Brain microvascular endothelial cell (primary cell): ENCODE data around the gene CEP95.

Source experiments
- DNase-seq: peaks from one replicate; pipeline ENCODE4 v3.0.0-alpha.2; 2020
- H3K27ac ChIP-seq: fragments of 250-450 bp; sonication (Bioruptor Pico); 2 replicates; pipeline ENCODE4 v1.5.1; 2020; ENCODE audit warnings: mild to moderate bottlenecking, moderate library complexity
- H3K27me3 ChIP-seq: fragments of 250-450 bp; sonication (Bioruptor Pico); replicated peaks from 2 replicates; pipeline ENCODE4 v1.5.1; 2020; ENCODE audit warnings: mild to moderate bottlenecking
- H3K36me3 ChIP-seq: fragments of 250-450 bp; sonication (Bioruptor Pico); replicated peaks from 2 replicates; pipeline ENCODE4 v1.5.1; 2020; ENCODE audit warnings: mild to moderate bottlenecking
- H3K4me3 ChIP-seq: 2 replicates; pipeline ENCODE4 v1.5.1; 2011; ENCODE audit warnings: low read depth, mild to moderate bottlenecking, control low read depth, low read length, moderate library complexity
- CTCF ChIP-seq: IDR thresholded peaks from 2 replicates; pipeline ENCODE4 v1.5.1; 2011; ENCODE audit warnings: low read depth, mild to moderate bottlenecking, moderate library complexity, low read length, control low read depth, inconsistent platforms; ENCODE audit errors: missing control alignments
- in situ Hi-C: cut with HindIII; loops from 2 replicates; pipeline ENCODE4 v1.10.0; 2017; ENCODE audit warnings: low sequenced_read_pairs, low pct_ligation_motif_present

The CEP95 gene

GRCh38 chr17:64515419-64515818 lies 8.6 kb downstream of the CEP95 start:
- no peak overlapping the region for H3K27ac ChIP-seq
- in situ Hi-C loops: no loop called here

DNA sequence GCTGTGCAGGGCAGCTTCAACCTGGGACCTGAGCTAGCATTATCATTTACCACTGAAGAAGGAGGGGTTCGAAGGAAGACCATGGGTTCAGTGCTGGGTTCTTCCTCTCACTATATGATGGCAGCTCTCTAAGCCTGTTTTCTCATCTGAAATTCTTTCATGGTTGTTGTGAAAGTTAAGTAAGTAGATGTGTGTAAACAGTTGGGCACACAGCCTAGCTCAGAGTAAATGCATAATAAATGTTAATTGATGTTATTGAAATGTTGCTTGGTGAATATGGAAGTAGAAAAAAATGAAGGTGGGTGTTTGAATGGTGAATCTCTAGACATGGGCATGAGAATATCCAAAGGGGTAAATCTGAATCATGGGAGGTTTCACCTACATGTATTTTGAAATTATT lies 9.1 kb downstream of the CEP95 start:
- in situ Hi-C loops: no loop called here
- Histone ChIP-seq H3K36me3 (peaks cover 59% of the 10 kb centered on the region), H3K27ac (no peak overlapping the region)

More at GRCh38 chr17:64515419-64515818, 8.6 kb downstream of the CEP95 start:
- peaks cover 58% of the 10 kb centered on the region for H3K36me3 ChIP-seq
- H3K27me3 ChIP-seq: no peaks in the 10 kb centered on the region
- DNase-seq: no peak
- TF ChIP-seq CTCF: no peak
- H3K4me3 ChIP-seq: no peak overlapping the region

DNA sequence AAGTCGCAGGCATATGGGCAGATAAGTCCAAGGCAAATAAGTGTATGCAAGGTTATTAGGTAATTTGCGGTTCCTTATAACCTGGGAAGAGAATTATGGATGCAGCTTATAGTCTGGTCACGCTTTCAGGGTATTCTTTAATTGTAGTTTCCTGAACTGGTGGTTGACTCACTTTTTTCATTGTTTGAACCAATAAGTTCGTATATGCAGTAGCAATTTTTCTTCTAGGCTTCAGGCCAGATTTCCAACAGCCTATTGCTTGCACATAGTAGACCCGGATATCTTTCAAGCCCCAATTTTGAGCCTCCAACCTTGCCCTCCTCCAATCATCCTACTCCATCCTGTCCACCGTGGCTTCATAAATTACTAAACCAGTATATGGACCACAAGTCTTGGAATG lies 12.8 kb downstream of the CEP95 start:
- in situ Hi-C loops: no loop called here
- Histone ChIP-seq H3K4me3 (no peak overlapping the region), H3K36me3 (peaks cover 58% of the 10 kb centered on the region), H3K27me3 (no peaks in the 10 kb centered on the region), H3K27ac (no peak overlapping the region)
- DNase-seq: no peak
- TF ChIP-seq CTCF: no peak

More for the DNA sequence above, 9.1 kb downstream of the CEP95 start:
- TF ChIP-seq CTCF: no peak
- Histone ChIP-seq H3K4me3 (no peak overlapping the region), H3K27me3 (no peaks in the 10 kb centered on the region)
- DNase-seq: no peak

GRCh38 chr17:64520359-64520758 lies 13.6 kb downstream of the CEP95 start:
- in situ Hi-C loops: no loop called here
- no peak for DNase-seq
- H3K4me3 ChIP-seq: no peak overlapping the region
- no peak for TF ChIP-seq CTCF
- no peak overlapping the region for H3K27ac ChIP-seq
- H3K27me3 ChIP-seq: no peaks in the 10 kb centered on the region
- peaks cover 63% of the 10 kb centered on the region for H3K36me3 ChIP-seq

- no peak for TF ChIP-seq CTCF
- in situ Hi-C loops: no loop called here
- peaks cover 76% of the 10 kb centered on the region for H3K36me3 ChIP-seq
- H3K27me3 ChIP-seq: no peaks in the 10 kb centered on the region
- no peak overlapping the region for H3K27ac ChIP-seq
- H3K4me3 ChIP-seq: no peak overlapping the region
- DNase-seq: no peak
These were observed 21.1 kb downstream of the CEP95 start for GRCh38 chr17:64527914-64528313.

- Histone ChIP-seq H3K4me3 (no peak overlapping the region), H3K27ac (no peak overlapping the region), H3K36me3 (peaks cover 76% of the 10 kb centered on the region), H3K27me3 (no peaks in the 10 kb centered on the region)
- TF ChIP-seq CTCF: no peak
- in situ Hi-C loops: no loop called here
- DNase-seq: no peak
These were observed 22.4 kb downstream of the CEP95 start for GRCh38 chr17:64529221-64529620.
